Measurements from ENCODE around the gene POM121L12.

Gene POM121L12

GRCh38 chr7:53050433-53050832, 15.0 kb downstream of the POM121L12 start:
- no peak overlapping the region for H3K27ac ChIP-seq (ENCODE audit: low read length)
- no peaks in the 10 kb centered on the region for H3K36me3 ChIP-seq (ENCODE audit: control insufficient read depth, low read depth, low read length)

DNA sequence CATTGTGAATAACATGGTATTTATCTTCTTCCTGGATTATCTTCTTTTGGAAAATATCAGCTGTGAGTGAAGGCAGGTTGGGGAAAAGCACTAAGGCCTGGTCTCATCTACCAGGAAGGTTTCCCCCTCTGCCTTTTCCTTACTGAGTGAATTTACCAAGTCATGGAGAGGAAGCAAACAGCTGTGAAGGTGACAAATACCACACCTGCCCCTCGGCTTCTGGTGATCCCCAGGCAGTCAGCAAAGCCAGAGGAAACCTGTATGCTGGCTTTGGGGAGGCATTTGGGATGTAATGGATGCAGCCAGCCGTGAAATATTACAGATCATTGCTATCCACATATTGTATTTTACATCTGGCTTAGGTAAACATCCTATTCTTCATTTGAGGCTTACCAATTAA, 24.2 kb downstream of the POM121L12 start:
- H3K27me3 ChIP-seq (ENCODE audit: control insufficient read depth, insufficient read depth, low read length) = no peaks in the 10 kb centered on the region
- no peak overlapping the region for H3K4me3 ChIP-seq (ENCODE audit: low read length)
- no peak overlapping the region for H3K9ac ChIP-seq (ENCODE audit: low read length)
- no peaks in the 10 kb centered on the region for H3K9me3 ChIP-seq (ENCODE audit: control insufficient read depth, low read depth, low read length)
- no peaks in the 10 kb centered on the region for H3K4me1 ChIP-seq (ENCODE audit: control insufficient read depth, low read depth, low read length)
- H3K27ac ChIP-seq (ENCODE audit: low read length) = no peak overlapping the region
- no peaks in the 10 kb centered on the region for H3K36me3 ChIP-seq (ENCODE audit: control insufficient read depth, low read depth, low read length)

More at GRCh38 chr7:53050433-53050832, 15.0 kb downstream of the POM121L12 start:
- Histone ChIP-seq H3K4me1 (ENCODE audit: control insufficient read depth, low read depth, low read length) (no peaks in the 10 kb centered on the region), H3K27me3 (ENCODE audit: control insufficient read depth, insufficient read depth, low read length) (no peaks in the 10 kb centered on the region), H3K4me3 (ENCODE audit: low read length) (no peak overlapping the region), H3K9ac (ENCODE audit: low read length) (no peak overlapping the region), H3K9me3 (ENCODE audit: control insufficient read depth, low read depth, low read length) (no peaks in the 10 kb centered on the region)

DNA sequence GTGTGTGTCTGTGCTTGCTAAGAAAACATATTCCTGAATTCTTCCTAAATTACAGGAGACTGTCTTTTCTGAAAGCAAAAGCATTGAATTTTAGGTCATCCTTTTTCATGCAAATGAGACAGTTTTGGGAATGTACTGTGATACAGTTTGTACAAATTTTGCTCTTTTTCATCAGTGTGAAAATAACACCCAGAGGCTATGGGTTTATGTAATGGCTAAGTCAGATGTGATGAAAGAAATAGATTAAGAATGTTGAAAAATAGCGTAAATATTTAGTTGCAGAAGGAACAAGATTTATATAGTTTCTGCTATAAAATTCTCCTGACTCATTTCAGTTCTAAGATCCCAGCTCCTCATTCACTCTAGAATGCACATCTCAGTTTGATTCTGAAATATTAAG, 24.6 kb downstream of the POM121L12 start:
- H3K27me3 ChIP-seq (ENCODE audit: control insufficient read depth, insufficient read depth, low read length) = no peaks in the 10 kb centered on the region
- no peak overlapping the region for H3K27ac ChIP-seq (ENCODE audit: low read length)
- H3K9me3 ChIP-seq (ENCODE audit: control insufficient read depth, low read depth, low read length) = no peaks in the 10 kb centered on the region
- no peak overlapping the region for H3K4me3 ChIP-seq (ENCODE audit: low read length)
- H3K4me1 ChIP-seq (ENCODE audit: control insufficient read depth, low read depth, low read length) = no peaks in the 10 kb centered on the region
- H3K36me3 ChIP-seq (ENCODE audit: control insufficient read depth, low read depth, low read length) = no peaks in the 10 kb centered on the region
- H3K9ac ChIP-seq (ENCODE audit: low read length) = no peak overlapping the region

DNA sequence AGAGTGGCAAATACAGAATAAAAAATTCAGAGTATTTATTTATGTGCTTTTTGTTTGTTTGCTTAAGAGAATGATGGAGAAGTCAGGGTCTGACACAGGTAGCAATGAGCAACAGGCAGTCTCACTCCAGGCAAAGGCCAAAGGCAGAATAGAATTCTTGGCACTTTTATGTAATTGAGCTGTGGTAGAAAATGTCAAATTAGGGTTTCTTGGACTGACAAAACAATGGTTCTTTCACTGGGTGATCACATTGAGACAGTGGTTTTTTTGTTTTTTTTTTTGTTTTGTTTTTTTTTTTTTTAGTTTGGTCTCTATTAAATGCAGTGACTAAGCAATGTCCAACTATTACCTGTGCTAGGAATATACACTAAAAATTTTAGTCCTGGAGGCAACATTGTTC, 27.4 kb downstream of the POM121L12 start:
- H3K36me3 ChIP-seq (ENCODE audit: control insufficient read depth, low read depth, low read length) = no peaks in the 10 kb centered on the region

DNA sequence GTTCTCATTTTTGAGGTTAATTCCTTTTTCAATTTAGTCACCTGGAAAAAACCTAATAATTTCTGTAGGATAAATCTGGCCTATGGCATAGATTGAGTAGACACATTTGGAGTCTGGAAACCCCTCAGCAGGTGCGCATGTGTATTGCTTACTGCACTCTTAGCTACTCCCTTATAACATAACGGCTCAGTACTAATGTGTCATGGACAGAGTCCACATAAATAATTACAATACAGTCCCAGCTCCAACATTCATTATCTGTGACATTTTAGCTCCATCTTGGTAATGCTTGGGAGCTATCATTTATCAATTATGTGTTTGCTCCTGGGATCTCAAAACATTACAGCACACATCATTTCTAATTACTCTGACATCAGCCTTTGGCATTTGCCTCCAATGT, 33.2 kb downstream of the POM121L12 start:
- H3K36me3 ChIP-seq (ENCODE audit: control insufficient read depth, low read depth, low read length) = no peaks in the 10 kb centered on the region
- no peaks in the 10 kb centered on the region for H3K27me3 ChIP-seq (ENCODE audit: control insufficient read depth, insufficient read depth, low read length)
- no peak overlapping the region for H3K4me3 ChIP-seq (ENCODE audit: low read length)
- no peak overlapping the region for H3K9ac ChIP-seq (ENCODE audit: low read length)
- H3K27ac ChIP-seq (ENCODE audit: low read length) = no peak overlapping the region
- no peaks in the 10 kb centered on the region for H3K4me1 ChIP-seq (ENCODE audit: control insufficient read depth, low read depth, low read length)
- no peaks in the 10 kb centered on the region for H3K9me3 ChIP-seq (ENCODE audit: control insufficient read depth, low read depth, low read length)

More for the DNA sequence above, 27.4 kb downstream of the POM121L12 start:
- no peak overlapping the region for H3K27ac ChIP-seq (ENCODE audit: low read length)
- H3K4me3 ChIP-seq (ENCODE audit: low read length) = no peak overlapping the region
- no peak overlapping the region for H3K9ac ChIP-seq (ENCODE audit: low read length)
- H3K9me3 ChIP-seq (ENCODE audit: control insufficient read depth, low read depth, low read length) = no peaks in the 10 kb centered on the region
- no peaks in the 10 kb centered on the region for H3K27me3 ChIP-seq (ENCODE audit: control insufficient read depth, insufficient read depth, low read length)
- H3K4me1 ChIP-seq (ENCODE audit: control insufficient read depth, low read depth, low read length) = no peaks in the 10 kb centered on the region

DNA sequence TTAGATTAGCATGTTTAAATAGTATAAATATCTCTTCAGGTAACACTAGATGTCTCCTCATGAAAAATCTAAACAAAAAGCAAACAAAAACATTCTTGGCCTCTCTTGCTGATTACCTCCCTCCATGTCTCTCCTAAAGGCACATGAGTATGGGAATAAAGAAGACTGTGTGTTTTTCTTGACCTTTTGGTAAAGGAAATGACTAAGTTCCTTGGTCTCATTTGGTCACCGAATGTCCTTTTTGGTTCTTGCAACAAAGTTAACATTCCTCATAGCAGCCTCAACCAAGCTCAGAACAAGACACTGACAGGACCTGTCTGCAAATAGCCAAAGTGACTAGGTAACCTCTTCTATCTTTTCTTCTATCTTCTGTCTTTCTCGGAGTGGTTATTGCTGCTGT, 35.5 kb downstream of the POM121L12 start:
- no peaks in the 10 kb centered on the region for H3K36me3 ChIP-seq (ENCODE audit: control insufficient read depth, low read depth, low read length)
- H3K4me1 ChIP-seq (ENCODE audit: control insufficient read depth, low read depth, low read length) = no peaks in the 10 kb centered on the region
- no peaks in the 10 kb centered on the region for H3K9me3 ChIP-seq (ENCODE audit: control insufficient read depth, low read depth, low read length)
- no peaks in the 10 kb centered on the region for H3K27me3 ChIP-seq (ENCODE audit: control insufficient read depth, insufficient read depth, low read length)
- no peak overlapping the region for H3K27ac ChIP-seq (ENCODE audit: low read length)
- no peak overlapping the region for H3K4me3 ChIP-seq (ENCODE audit: low read length)
- no peak overlapping the region for H3K9ac ChIP-seq (ENCODE audit: low read length)
